Fibroblast of the conjunctiva (primary cell): ENCODE measurements around the gene GBP2.
"Not testable (repeated sequence)": the region's sequence is repeated elsewhere in the genome, so short reads cannot be mapped to it uniquely, and the experiment has no call there.

Source experiments
- DNase-seq: peaks from one replicate; pipeline ENCODE4 v3.0.0-alpha.2; 2010; ENCODE audit warnings: low read depth

The GBP2 gene

DNA sequence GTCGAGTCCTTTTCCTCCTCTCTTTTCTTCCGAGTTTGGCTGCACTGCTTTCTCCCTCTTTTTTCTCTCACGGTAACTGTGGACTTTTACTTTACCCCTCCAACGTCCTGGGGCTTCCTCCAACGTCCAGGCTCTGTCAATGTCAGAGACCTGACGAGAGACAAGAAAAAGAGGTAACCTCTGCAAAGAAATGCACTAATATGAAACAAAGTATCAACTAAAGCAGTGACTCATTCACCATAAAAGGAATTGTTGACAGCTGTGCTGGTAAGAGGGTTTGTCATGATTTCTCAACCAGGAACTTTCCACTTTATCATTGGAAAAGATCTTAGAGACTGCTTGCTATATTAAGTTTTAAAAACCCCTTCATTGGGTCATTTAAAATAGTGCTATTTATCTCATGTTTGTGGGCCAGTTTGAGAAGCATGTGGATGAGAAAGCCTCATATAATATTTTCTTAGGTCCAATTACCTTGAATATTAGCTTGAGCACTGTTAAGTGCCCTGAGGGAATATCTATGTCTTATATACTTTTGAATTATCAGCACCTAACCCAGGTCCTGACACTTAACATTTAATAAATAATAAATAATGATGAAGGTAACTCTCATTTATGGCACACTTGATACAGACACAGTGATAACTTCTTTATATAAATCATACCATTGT, at the start of gene GBP2:
Gene GBP2, minus strand, starts transcription at position 202 of the 668 bp plus-strand sequence. CDS start 4,148 bp downstream, outside the sequence.
- DNase-seq: peak; percentile 74

GRCh38 chr1:89174491-89174890, 48.6 kb upstream of the GBP2 start:
- no peak for DNase-seq

DNA sequence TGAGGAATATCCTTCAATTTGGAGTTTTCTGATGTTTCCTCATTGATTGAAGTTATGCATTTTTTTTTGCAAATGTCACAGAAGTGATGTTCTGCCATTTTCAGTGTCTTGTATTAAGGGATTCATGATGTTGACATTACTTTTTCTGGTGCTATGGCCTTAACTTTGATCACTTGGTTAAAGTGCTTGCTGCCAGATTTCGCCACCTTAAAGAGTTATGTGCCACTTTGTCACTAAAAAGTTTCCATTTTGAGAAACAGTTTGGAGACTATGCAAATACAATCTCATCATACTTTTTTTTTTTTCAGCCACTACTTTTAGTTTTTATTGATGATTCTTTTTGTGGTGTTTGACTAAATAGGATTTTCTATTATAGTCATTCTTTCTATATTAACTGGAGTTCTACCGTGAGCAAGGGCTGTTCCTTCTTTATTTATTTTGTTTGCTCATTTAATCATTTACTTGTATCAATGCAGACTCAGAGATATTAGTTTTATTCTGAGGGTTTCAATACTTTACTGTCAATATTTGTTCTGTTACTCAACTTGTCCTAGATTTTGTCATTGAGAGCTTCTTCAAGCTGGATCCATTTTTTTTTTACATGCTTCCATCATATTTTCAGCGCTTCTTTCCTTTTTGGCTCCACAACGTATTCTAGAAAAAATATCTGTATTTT, 46.7 kb upstream of the GBP2 start:
- no peak for DNase-seq

GRCh38 chr1:89171067-89171438, 45.1 kb upstream of the GBP2 start:
- no peak for DNase-seq

DNA sequence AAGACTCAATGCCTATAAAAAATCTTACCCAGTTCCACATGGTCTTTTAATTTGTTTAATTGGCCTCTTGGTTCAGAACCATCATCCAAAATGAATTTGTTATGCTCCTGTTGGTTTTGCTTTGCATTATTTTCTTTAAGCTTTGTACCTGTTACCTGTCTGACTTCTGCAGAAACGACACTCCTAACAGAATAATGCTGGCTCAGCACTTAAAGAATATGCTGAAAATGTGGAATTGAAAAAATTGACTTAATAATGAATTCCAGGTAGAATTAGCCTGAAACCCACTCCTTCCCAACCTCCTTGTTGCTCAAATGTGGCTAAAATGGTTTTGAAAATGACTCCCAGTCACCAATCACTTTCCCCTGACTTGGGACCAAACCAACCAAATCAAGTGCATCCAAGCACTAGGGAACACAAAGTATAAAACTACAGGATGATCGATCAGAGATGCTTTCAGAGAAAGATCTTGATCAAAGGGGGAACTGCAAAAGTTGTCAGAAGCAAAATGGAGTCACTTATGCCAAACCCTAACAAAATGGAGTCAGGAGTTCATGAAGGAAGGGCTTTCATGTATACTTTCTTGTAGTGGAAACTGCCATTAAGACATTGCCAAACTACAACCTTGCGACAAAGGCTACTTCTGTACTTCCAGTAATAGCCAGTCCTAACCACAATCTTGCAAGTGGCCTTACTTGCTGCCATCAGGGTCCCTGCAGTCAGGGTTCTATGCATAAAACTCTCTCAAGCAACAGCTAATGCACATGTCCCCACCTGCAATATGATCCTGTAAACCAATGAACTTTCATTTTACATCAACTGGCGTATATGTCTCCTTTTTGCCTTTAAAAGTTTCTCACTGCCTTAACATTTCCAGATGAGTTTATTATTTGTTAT, 44.5 kb upstream of the GBP2 start:
- DNase-seq: no peak

- no peak for DNase-seq
Measured at GRCh38 chr1:89169166-89169565, 43.3 kb upstream of the GBP2 start.

DNA sequence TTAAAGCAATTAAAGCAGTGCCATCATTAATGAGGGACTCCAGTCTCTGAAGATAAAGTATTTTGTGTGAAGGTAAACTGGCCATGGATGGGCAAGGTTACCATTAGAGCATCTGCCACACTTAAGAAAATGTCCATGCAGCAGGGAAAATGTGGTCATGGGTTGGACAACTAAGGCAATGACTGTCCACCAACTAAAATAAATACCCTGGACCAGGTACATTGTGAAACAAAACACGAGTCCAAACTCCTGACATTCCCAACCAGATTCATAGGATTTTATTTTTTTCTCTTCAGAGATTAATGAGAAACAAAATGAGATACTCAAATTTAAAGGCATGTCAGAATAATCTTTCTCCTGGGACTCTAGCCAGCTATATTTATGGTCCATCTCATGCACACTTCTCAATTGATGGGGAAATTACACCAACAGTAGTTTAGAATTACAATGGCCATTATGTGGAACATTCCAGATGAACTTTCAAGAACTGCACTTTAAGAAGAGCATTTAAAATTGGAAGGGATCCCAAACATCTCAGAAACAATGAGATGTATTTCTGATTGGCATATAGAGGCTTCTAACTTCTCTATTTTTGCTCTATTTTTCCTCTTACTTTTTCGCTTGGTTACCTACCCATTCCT, 41.8 kb upstream of the GBP2 start:
- no peak for DNase-seq

GRCh38 chr1:89166705-89167104, 40.8 kb upstream of the GBP2 start:
- DNase-seq: no peak

DNA sequence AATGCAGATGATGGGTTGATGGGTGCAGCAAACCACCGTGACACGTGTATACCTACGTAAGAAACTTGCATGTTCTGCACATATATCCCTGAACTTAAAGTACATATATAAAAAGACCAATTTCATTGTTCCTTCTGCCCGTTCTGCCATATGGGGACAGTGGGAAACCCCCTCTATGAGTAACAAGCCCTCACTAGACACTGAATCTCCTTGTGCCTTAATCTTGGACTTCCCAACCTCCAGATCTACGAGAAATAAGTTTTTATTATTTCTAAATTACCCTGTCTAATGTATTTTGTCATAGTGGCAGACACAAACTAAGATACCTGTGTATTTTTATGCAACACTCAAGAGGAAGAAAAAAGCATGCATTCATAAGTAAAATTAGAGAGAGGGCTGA, 39.9 kb upstream of the GBP2 start:
- DNase-seq: no peak

DNA sequence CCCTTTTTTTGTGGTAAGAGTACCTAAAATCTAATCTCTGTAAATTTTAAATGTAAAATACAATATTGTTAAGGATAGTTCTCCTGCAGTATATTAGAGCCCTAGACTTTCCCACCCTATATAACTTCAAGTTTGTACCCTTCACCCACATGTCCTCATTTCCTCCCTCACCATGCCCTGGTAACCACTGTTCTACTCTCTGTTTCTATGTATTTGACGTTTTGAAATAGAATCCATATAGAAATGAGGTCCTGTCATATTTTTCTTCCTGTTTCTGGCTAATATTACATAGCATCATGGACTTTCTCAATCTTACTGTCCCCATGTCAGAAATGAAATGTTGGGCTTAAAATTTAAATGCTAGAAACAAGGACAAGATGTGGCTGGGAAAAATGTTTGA, 25.1 kb upstream of the GBP2 start:
- DNase-seq: no peak

- DNase-seq: no peak
Measured at GRCh38 chr1:89149976-89150375, 24.1 kb upstream of the GBP2 start.

DNA sequence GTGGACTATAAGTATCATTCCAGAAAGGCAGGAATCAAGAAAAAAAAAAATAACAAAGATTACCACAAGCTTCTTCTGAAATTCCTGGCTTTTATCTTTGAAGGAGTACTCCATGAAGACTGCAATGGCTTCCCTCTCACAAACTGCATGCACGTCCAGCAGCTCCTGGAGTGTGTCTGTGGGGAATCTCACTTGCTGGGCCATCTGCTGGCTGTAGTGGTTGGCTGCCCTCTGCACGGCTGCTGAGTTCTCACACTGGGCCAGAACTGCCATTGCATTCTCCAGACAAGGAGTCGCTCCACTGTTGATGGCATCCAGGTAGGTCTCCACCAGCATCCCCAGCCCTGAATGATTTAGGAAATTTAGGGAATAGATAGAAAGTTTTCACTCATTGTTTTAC, 23.3 kb upstream of the GBP2 start:
- DNase-seq: no peak

- DNase-seq: no peak
Measured at GRCh38 chr1:89147678-89148658, 22.1 kb upstream of the GBP2 start.

- DNase-seq: no peak
Measured at GRCh38 chr1:89146721-89147120, 20.8 kb upstream of the GBP2 start.

DNA sequence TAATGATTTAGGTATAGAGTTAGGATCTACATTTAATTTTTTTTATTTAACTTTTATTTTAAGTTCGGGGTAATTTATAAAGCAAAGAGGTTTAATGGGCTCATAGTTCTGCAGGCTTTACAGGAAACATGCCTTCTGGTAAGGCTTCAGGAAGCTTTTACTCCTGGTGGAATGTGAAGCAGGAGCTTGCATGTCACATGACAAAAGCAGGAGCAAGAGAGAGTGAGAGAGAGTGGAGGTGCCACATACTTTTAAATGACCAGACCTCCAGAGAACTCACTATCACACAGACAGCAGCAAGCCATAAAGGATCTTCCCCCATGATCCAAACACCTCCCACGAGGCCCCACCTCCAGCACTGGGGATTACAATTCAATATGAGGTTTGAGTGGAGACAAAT, 17.6 kb upstream of the GBP2 start:
- no peak for DNase-seq

GRCh38 chr1:89142160-89142559, 16.2 kb upstream of the GBP2 start:
- no peak for DNase-seq

GRCh38 chr1:89133747-89134146, 7.8 kb upstream of the GBP2 start:
- no peak for DNase-seq

- DNase-seq: no peak
Measured at GRCh38 chr1:89130716-89131115, 4.8 kb upstream of the GBP2 start.

DNA sequence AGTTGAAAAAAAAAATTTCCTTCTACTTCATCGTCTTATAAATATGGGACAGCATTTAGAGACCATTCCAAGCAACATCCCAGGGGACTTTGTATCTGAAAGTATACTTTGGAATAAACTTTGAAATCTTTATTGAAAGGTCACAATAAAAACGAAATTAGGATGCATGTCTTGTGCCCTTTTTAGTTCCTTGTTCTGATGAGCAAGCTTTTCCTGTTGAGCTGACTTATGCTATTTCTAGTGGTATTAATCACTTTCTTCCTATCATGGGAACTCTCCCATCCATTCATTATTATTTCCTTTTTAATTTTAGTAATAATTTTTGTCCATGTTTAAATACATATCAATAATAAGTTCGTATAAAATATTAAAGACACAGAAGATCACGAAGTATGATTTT, 4.0 kb upstream of the GBP2 start:
- no peak for DNase-seq

- DNase-seq: not testable (repeated sequence)
Measured at GRCh38 chr1:89128003-89128458, 2.1 kb upstream of the GBP2 start.
